ENCODE results near the gene HOXA6. TPM values are rescaled to one million over a fixed set of nuclear protein-coding genes. Genes with fewer than 3 reads are reported as not detected.

Gene HOXA6
- total and polyA plus RNA-seq, 9 of the 15 experiments (the other 6 are each of a cell fraction or from before 2014, with no cell fraction given), result not detected

DNA sequence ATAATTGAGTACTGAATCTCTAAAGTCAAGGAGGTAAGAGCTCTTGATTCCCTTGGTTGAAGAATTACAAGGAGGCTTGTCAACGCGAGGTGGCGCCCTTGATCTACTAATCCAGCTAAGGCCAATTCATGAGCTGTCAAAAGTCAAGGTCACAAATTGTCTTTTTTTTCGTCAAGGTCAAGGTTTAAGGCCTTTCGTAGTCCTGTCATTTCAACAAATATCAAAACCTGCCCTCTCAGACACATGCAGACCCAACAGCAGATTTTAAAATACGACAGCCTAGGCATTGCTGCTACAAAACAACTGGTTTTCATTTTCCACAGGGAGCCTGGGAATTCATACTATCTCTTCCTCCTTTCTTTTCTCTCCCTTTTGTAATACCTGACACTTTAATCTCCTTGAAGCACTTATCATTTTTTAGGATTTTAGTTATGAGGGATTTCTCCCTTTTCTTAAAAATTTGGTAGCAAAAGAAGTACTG lies 48.8 kb upstream of the HOXA6 start (continued):
- TF ChIP-seq ZNF707 (CRISPR knock-in tag; conservative IDR thresholded peaks at IDR 0.05) (no peak), ZNF764 (CRISPR knock-in tag; IDR thresholded peaks at IDR 0.05; ENCODE audit: low read depth) (no peak), HLTF (IDR thresholded peaks at IDR 0.05) (no peak), RUNX1 (IDR thresholded peaks at IDR 0.05; ENCODE audit: low read depth) (no peak), RB1 (IDR thresholded peaks at IDR 0.05; ENCODE audit: low read depth) (peak; percentile 32; the same call in 1 of the 2 replicates), ZNF780A (CRISPR knock-in tag; IDR thresholded peaks at IDR 0.05) (no peak), ZNF699 (CRISPR knock-in tag; IDR thresholded peaks at IDR 0.05; ENCODE audit: insufficient replicate concordance) (no peak), ESRRA (IDR thresholded peaks at IDR 0.05; ENCODE audit: borderline replicate concordance, low read depth) (peak; percentile 96), TSC22D4 (tag; IDR thresholded peaks at IDR 0.05) (no peak), NCOA2 (IDR thresholded peaks at IDR 0.05; ENCODE audit: partially characterized antibody in 2 of 2) (no peak), KDM1A (IDR thresholded peaks at IDR 0.05) (no peak), KDM5B (IDR thresholded peaks at IDR 0.05; ENCODE audit: insufficient replicate concordance, low read depth, low read length) (no peak), POLR2B (IDR thresholded peaks at IDR 0.05; ENCODE audit: low read depth, partially characterized antibody) (no peak), ZNF384 (IDR thresholded peaks at IDR 0.05; ENCODE audit: low read depth, low read length) (0 out of 2 replicates have a peak, but pooled peaks have one; percentile 41), NCOR1 (IDR thresholded peaks at IDR 0.05) (no peak)
- TF ChIP-seq, protein P1, sequence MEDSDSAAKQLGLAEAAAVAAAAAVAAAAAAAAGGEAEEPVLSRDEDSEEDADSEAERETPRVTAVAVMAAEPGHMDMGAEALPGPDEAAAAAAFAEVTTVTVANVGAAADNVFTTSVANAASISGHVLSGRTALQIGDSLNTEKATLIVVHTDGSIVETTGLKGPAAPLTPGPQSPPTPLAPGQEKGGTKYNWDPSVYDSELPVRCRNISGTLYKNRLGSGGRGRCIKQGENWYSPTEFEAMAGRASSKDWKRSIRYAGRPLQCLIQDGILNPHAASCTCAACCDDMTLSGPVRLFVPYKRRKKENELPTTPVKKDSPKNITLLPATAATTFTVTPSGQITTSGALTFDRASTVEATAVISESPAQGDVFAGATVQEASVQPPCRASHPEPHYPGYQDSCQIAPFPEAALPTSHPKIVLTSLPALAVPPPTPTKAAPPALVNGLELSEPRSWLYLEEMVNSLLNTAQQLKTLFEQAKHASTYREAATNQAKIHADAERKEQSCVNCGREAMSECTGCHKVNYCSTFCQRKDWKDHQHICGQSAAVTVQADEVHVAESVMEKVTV (CRISPR knock-in tag; IDR thresholded peaks at IDR 0.05), result peak; percentile 77; the same call in 1 of the 2 replicates
- TF ChIP-seq, protein P2, sequence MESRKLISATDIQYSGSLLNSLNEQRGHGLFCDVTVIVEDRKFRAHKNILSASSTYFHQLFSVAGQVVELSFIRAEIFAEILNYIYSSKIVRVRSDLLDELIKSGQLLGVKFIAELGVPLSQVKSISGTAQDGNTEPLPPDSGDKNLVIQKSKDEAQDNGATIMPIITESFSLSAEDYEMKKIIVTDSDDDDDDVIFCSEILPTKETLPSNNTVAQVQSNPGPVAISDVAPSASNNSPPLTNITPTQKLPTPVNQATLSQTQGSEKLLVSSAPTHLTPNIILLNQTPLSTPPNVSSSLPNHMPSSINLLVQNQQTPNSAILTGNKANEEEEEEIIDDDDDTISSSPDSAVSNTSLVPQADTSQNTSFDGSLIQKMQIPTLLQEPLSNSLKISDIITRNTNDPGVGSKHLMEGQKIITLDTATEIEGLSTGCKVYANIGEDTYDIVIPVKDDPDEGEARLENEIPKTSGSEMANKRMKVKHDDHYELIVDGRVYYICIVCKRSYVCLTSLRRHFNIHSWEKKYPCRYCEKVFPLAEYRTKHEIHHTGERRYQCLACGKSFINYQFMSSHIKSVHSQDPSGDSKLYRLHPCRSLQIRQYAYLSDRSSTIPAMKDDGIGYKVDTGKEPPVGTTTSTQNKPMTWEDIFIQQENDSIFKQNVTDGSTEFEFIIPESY (CRISPR knock-in tag; IDR thresholded peaks at IDR 0.05), result no peak
- TF ChIP-seq, protein P3, sequence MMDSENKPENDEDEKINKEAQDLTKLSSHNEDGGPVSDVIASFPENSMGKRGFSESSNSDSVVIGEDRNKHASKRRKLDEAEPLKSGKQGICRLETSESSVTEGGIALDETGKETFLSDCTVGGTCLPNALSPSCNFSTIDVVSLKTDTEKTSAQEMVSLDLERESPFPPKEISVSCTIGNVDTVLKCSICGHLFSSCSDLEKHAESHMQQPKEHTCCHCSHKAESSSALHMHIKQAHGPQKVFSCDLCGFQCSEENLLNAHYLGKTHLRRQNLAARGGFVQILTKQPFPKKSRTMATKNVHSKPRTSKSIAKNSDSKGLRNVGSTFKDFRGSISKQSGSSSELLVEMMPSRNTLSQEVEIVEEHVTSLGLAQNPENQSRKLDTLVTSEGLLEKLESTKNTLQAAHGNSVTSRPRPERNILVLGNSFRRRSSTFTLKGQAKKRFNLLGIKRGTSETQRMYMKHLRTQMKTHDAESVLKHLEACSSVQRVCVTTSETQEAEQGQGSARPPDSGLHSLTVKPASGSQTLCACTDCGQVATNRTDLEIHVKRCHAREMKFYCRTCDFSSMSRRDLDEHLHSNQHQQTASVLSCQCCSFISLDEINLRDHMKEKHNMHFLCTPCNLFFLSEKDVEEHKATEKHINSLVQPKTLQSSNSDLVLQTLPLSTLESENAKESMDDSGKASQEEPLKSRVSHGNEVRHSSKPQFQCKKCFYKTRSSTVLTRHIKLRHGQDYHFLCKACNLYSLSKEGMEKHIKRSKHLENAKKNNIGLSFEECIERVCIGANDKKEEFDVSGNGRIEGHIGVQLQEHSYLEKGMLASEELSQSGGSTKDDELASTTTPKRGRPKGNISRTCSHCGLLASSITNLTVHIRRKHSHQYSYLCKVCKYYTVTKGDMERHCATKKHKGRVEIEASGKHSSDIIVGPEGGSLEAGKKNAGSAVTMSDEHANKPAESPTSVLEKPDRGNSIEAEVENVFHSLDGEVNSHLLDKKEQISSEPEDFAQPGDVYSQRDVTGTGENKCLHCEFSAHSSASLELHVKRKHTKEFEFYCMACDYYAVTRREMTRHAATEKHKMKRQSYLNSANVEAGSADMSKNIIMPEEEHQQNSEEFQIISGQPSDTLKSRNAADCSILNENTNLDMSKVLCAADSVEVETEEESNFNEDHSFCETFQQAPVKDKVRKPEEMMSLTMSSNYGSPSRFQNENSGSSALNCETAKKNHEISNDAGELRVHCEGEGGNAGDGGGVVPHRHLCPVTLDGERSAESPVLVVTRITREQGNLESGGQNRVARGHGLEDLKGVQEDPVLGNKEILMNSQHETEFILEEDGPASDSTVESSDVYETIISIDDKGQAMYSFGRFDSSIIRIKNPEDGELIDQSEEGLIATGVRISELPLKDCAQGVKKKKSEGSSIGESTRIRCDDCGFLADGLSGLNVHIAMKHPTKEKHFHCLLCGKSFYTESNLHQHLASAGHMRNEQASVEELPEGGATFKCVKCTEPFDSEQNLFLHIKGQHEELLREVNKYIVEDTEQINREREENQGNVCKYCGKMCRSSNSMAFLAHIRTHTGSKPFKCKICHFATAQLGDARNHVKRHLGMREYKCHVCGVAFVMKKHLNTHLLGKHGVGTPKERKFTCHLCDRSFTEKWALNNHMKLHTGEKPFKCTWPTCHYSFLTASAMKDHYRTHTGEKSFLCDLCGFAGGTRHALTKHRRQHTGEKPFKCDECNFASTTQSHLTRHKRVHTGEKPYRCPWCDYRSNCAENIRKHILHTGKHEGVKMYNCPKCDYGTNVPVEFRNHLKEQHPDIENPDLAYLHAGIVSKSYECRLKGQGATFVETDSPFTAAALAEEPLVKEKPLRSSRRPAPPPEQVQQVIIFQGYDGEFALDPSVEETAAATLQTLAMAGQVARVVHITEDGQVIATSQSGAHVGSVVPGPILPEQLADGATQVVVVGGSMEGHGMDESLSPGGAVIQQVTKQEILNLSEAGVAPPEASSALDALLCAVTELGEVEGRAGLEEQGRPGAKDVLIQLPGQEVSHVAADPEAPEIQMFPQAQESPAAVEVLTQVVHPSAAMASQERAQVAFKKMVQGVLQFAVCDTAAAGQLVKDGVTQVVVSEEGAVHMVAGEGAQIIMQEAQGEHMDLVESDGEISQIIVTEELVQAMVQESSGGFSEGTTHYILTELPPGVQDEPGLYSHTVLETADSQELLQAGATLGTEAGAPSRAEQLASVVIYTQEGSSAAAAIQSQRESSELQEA (IDR thresholded peaks at IDR 0.05; ENCODE audit: low read depth), result no peak
